DMS153 treated with DMSO at 0.1 percent for 48 hours (cell line): Measurements from ENCODE around the gene FBXO17.
"Not testable (repeated sequence)": the region's sequence is repeated elsewhere in the genome, so short reads cannot be mapped to it uniquely, and the experiment has no call there.

Experiments
- DNase-seq: peaks from one replicate; lab custom pipeline; 2025; ENCODE audit not compliant: unreplicated experiment; lab: John Stamatoyannopoulos, UW

FBXO17 gene

GRCh38 chr19:38945562-38946228 lies 29.8 kb downstream of the FBXO17 start:
- no peak for DNase-seq

- DNase-seq: no peak
Measured at GRCh38 chr19:38944981-38945506, 30.5 kb downstream of the FBXO17 start.

- no peak for DNase-seq
Measured at GRCh38 chr19:38942471-38943181, 32.9 kb downstream of the FBXO17 start.

GRCh38 chr19:38941979-38942378 lies 33.6 kb downstream of the FBXO17 start:
- DNase-seq: no peak

GRCh38 chr19:38941466-38941865 lies 34.1 kb downstream of the FBXO17 start:
- DNase-seq: not testable (repeated sequence)

- no peak for DNase-seq
Measured at GRCh38 chr19:38939957-38940356, 35.6 kb downstream of the FBXO17 start.

- DNase-seq: no peak
Measured at GRCh38 chr19:38933544-38933943, 42.0 kb downstream of the FBXO17 start.

GRCh38 chr19:38932425-38933179 lies 42.9 kb downstream of the FBXO17 start:
- no peak for DNase-seq

- no peak for DNase-seq
Measured at GRCh38 chr19:38931521-38931793, 44.1 kb downstream of the FBXO17 start.

- DNase-seq: peak; percentile 96
Measured at GRCh38 chr19:38930776-38931520, 44.6 kb downstream of the FBXO17 start, which contains the start of gene MRPS12. Gene MRPS12 (plus strand): TSS chr19:38930944. CDS start chr19:38931295, 351 bp downstream.

- peak; percentile 96 for DNase-seq
Measured at GRCh38 chr19:38929929-38930775, 45.4 kb downstream of the FBXO17 start, which contains the start of gene SARS2. Gene SARS2 (minus strand): TSS chr19:38930763. CDS start chr19:38930736, 27 bp downstream.

GRCh38 chr19:38928391-38929001 lies 47.0 kb downstream of the FBXO17 start:
- no peak for DNase-seq

- no peak for DNase-seq
Measured at GRCh38 chr19:38924388-38924787, 51.2 kb downstream of the FBXO17 start.

- DNase-seq: no peak
Measured at GRCh38 chr19:38922482-38922881, 53.1 kb downstream of the FBXO17 start.

GRCh38 chr19:38921420-38922274 lies 53.9 kb downstream of the FBXO17 start:
- DNase-seq: no peak

GRCh38 chr19:38920602-38921419 lies 54.7 kb downstream of the FBXO17 start:
- DNase-seq: no peak

- DNase-seq: no peak
Measured at GRCh38 chr19:38919837-38920601, 55.5 kb downstream of the FBXO17 start.
